ENCODE data around the gene MSX1. TPM values are rescaled to one million over a fixed set of nuclear protein-coding genes. Genes with fewer than 3 reads are reported as not detected.

Gene MSX1
- polyA plus RNA-seq, 1 donor from 2014 or later = 2.8 TPM

- TF ChIP-seq SMC3 (conservative IDR thresholded peaks at IDR 0.05; ENCODE audit: poor library complexity) (no peak), CTCF (IDR thresholded peaks at IDR 0.05; ENCODE audit: poor library complexity, severe bottlenecking) (no peak), MXI1 (conservative IDR thresholded peaks at IDR 0.05; ENCODE audit: poor library complexity, severe bottlenecking) (no peak), EP300 (conservative IDR thresholded peaks at IDR 0.05; ENCODE audit: poor library complexity, severe bottlenecking) (no peak), EZH2 (IDR thresholded peaks at IDR 0.05; ENCODE audit: borderline replicate concordance, insufficient read depth, low read length, poor library complexity, severe bottlenecking) (no peak)
- TF ChIP-seq, protein P1, sequence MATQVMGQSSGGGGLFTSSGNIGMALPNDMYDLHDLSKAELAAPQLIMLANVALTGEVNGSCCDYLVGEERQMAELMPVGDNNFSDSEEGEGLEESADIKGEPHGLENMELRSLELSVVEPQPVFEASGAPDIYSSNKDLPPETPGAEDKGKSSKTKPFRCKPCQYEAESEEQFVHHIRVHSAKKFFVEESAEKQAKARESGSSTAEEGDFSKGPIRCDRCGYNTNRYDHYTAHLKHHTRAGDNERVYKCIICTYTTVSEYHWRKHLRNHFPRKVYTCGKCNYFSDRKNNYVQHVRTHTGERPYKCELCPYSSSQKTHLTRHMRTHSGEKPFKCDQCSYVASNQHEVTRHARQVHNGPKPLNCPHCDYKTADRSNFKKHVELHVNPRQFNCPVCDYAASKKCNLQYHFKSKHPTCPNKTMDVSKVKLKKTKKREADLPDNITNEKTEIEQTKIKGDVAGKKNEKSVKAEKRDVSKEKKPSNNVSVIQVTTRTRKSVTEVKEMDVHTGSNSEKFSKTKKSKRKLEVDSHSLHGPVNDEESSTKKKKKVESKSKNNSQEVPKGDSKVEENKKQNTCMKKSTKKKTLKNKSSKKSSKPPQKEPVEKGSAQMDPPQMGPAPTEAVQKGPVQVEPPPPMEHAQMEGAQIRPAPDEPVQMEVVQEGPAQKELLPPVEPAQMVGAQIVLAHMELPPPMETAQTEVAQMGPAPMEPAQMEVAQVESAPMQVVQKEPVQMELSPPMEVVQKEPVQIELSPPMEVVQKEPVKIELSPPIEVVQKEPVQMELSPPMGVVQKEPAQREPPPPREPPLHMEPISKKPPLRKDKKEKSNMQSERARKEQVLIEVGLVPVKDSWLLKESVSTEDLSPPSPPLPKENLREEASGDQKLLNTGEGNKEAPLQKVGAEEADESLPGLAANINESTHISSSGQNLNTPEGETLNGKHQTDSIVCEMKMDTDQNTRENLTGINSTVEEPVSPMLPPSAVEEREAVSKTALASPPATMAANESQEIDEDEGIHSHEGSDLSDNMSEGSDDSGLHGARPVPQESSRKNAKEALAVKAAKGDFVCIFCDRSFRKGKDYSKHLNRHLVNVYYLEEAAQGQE (IDR thresholded peaks at IDR 0.05; ENCODE audit: borderline replicate concordance) = no peak
- Histone ChIP-seq H3K9ac (ENCODE audit: low read length) (no peak overlapping the region), H3K4me3 (ENCODE audit: low read length) (no peak overlapping the region), H3F3A (ENCODE audit: insufficient read depth, low read length, poor library complexity, severe bottlenecking) (peaks cover under 1% of the 10 kb centered on the region), H3K9me2 (ENCODE audit: insufficient read depth, low read length) (no peaks in the 10 kb centered on the region), H2AFZ (ENCODE audit: low read depth, low read length) (no peak overlapping the region), H4K20me1 (ENCODE audit: insufficient read depth) (no peaks in the 10 kb centered on the region), H3K36me3 (ENCODE audit: insufficient read depth, low read length) (no peaks in the 10 kb centered on the region), H3K27ac (ENCODE audit: low read length) (no peak overlapping the region), H3K79me2 (replicated peaks; ENCODE audit: insufficient read depth, low read length) (no peaks in the 10 kb centered on the region), H3K27me3 (ENCODE audit: insufficient read depth, low read depth, low read length) (peaks cover 40% of the 10 kb centered on the region), H3K9me3 (ENCODE audit: low read length) (no peaks in the 10 kb centered on the region), H3K4me2 (ENCODE audit: low read length) (no peak overlapping the region)
These were observed 10.9 kb upstream of the MSX1 start for GRCh38 chr4:4848540-4848939.

- no peaks in the 10 kb centered on the region for H3K79me2 ChIP-seq (replicated peaks; ENCODE audit: insufficient read depth, low read length)
- H3K4me2 ChIP-seq (ENCODE audit: low read length) = no peak overlapping the region
- no peak overlapping the region for H2AFZ ChIP-seq (ENCODE audit: low read depth, low read length)
- no peaks in the 10 kb centered on the region for H3K9me2 ChIP-seq (ENCODE audit: insufficient read depth, low read length)
- H3F3A ChIP-seq (ENCODE audit: insufficient read depth, low read length, poor library complexity, severe bottlenecking) = no peaks in the 10 kb centered on the region
- no peaks in the 10 kb centered on the region for H3K36me3 ChIP-seq (ENCODE audit: insufficient read depth, low read length)
- no peak overlapping the region for H3K9ac ChIP-seq (ENCODE audit: low read length)
- H3K27me3 ChIP-seq (ENCODE audit: insufficient read depth, low read depth, low read length) = peaks cover 45% of the 10 kb centered on the region
- no peaks in the 10 kb centered on the region for H4K20me1 ChIP-seq (ENCODE audit: insufficient read depth)
- no peak overlapping the region for H3K4me3 ChIP-seq (ENCODE audit: low read length)
- TF ChIP-seq EZH2 (IDR thresholded peaks at IDR 0.05; ENCODE audit: borderline replicate concordance, insufficient read depth, low read length, poor library complexity, severe bottlenecking) = no peak
- no peak for TF ChIP-seq RAD21 (conservative IDR thresholded peaks at IDR 0.05)
- TF ChIP-seq SMC3 (conservative IDR thresholded peaks at IDR 0.05; ENCODE audit: poor library complexity) = no peak
- TF ChIP-seq EP300 (conservative IDR thresholded peaks at IDR 0.05; ENCODE audit: poor library complexity, severe bottlenecking) = no peak
- TF ChIP-seq, protein P1 (IDR thresholded peaks at IDR 0.05; ENCODE audit: borderline replicate concordance) = no peak
- no peak for TF ChIP-seq CTCF (IDR thresholded peaks at IDR 0.05; ENCODE audit: poor library complexity, severe bottlenecking)
- no peak for TF ChIP-seq MXI1 (conservative IDR thresholded peaks at IDR 0.05; ENCODE audit: poor library complexity, severe bottlenecking)
- no peak overlapping the region for H3K27ac ChIP-seq (ENCODE audit: low read length)
- H3K9me3 ChIP-seq (ENCODE audit: low read length) = no peaks in the 10 kb centered on the region
These were observed 10.4 kb upstream of the MSX1 start for GRCh38 chr4:4849106-4849505.
